OCI-M2 (cell line): ENCODE data around the gene MN1.

ENCODE experiments used
- DNase-seq: peaks from one replicate; lab custom pipeline; 2025; ENCODE audit not compliant: unreplicated experiment; lab: John Stamatoyannopoulos, UW

The MN1 gene

GRCh38 chr22:27719036-27719347 is 82.6 kb downstream of the MN1 start:
- DNase-seq: no peak

DNA sequence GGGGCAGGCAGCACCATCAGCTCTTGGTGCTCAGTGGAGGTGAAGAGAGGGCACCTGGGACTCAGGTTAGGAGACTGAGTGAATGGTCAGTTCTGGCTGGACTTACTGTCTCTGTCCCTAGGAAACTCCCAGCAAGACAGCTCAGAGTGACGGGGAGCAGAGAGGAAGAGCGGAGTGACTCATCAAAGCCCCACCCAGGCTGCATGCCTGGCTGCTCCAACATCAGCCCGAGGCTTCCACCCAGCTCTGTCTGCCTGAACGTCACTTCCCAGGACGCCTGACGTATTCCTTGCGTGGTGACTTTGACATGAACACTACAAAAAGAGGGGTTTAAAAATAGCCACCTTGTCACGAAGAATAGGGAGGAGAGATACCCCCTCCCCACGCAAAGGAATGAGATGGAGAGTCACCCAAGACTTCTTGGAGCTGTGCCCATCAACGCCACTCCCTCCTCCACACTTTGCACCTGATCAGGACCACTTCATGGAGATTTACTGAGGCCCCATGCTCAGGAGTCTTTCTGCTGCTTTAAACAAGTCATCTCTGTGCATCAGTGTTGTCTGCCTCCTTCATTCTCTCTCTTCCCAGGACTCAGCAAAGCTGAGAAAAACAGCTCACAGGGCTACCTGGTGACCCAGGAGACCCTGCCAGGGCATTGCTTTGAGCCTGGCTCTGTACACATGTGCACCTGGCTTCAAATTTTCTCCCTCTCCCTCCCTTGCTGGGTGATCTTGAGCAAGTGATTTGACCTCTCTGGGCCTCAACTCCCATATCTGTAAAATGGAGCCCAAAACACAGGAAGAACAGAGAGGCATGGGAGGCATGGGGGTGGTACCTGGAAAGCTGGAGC is 83.1 kb downstream of the MN1 start:
- DNase-seq: no peak

- no peak for DNase-seq
Observed at GRCh38 chr22:27717094-27717493, 84.5 kb downstream of the MN1 start.

- DNase-seq: no peak
Observed at GRCh38 chr22:27716074-27716473, 85.5 kb downstream of the MN1 start.

DNA sequence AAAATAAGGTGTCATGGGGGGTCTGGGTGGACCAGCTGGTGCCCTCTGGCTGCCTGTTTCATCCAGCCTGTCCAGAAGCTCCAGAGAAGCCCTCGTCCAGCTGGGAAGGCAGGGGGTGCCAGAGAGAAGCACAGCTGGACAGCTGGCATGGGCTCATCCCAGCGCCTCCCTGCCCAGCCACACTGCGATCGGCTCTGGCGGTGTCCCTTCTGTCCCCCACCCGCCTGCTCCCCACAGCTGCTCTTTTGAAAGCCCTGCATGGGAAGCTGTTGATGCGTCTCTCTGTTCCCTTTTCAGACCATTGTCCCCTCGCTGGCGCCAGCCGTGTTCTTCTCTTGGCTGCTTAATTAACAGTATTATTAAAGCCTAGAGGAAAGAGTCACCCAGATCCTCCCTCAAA is 86.5 kb downstream of the MN1 start:
- no peak for DNase-seq

DNA sequence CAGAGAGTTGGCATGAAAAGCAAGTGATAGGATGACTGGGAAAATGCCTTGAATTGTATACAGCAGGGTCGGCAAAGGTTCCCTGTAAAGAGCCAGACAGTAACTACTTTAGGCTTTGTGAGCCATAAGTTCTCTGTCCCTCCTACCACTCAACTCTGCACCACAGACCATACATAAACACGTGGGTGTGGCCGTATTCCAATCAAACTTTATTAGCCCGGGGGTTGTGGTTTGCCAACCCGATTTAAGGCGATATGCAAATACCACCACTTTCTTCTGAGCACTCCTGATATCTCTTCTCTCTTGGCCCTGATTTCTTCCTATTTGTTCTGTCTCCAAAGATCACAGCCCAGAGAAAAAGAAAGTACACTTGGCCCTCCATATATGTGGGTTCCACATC is 87.5 kb downstream of the MN1 start:
- no peak for DNase-seq

DNA sequence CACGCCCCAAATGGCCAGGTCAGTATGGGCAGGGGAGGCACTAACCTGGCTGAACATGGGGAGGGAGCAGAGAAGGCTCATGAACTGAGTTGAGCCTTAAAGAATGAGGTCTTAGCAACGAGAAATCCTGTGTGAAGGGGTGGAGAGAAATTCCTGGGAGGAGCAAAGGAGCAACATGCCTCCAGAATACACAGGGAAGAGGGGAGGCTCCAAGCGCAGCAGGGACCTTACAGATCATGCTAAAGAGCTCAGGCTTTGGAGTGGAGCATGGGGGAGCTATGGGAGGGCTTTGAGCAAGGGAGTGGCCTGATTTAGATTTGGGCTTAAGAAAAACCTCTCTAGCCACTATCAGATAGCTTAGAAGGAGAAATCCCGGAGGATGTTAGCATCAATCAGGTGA is 88.1 kb downstream of the MN1 start:
- no peak for DNase-seq

GRCh38 chr22:27711756-27712155 is 89.8 kb downstream of the MN1 start:
- no peak for DNase-seq

- no peak for DNase-seq
Observed at GRCh38 chr22:27711012-27711411, 90.5 kb downstream of the MN1 start.

- DNase-seq: no peak
Observed at GRCh38 chr22:27709919-27710675, 91.5 kb downstream of the MN1 start.

DNA sequence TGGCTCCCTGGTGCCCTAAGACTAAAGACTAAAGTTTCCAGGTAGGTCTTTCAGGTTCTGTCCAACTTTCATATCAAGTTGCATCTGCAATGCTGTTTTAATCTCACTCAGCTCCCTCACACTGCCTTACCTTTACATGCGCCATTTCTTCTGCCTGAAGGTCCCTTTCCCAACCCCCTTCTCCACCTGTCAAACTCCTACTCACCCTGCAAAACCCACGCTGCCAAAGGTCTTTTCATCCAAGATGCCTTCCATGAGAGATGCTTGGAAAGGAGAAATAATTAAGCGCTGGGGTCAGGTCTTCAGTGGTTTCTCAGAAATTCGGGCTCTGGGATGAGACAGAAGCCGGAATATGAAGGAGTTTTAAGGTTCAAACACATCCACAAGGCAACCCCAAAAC is 95.1 kb downstream of the MN1 start:
- DNase-seq: no peak

DNA sequence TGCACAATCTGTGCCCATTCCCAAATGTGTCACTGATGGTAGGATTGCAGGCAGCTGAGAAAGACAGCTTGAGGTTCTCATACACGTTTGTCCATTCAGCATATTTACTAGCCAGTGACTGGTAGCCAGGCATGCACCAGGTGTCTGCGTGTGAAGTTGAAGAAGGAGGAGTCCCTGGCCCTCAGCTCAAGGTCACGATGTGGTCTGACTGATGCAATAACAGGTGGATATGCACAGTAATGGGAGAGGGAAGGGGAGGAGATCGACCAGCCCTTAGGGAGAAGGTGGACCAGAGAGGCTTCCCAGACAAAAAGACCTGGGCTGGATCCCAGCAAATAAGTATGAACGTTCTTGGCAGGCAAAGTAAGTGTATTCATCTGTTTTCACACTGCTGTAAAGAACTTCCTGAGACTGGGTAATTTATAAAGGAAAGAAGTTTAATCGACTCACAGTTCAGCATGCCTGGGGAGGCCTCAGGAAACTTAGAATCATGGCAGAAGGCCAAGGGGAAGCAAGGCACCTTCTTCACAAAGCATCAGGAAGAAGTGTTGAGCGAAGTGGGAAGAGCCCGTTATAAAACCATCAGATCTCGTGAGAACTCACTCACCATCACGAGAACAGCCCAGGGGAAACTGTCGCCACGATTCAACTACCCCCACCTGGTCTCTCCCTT is 96.0 kb downstream of the MN1 start:
- DNase-seq: no peak

DNA sequence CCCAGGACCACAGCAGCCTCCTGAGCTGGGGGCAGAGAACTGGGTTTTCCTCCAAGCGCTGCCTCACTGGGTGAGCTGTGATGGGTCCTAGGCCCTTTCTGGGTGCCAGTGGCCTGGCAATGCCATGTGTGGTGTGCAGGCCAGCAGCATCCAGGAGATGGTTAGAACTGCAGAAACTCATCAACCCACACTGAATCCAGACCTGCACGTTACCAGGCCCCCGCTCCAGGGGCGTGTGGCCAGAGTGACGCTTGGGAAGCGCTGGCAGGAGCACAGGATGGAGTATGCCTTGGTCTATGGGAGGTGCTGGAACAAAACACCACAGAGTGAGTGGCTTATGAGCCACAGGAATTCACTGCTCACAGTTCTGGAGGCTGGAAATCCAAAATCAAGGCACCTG is 97.0 kb downstream of the MN1 start:
- DNase-seq: no peak

DNA sequence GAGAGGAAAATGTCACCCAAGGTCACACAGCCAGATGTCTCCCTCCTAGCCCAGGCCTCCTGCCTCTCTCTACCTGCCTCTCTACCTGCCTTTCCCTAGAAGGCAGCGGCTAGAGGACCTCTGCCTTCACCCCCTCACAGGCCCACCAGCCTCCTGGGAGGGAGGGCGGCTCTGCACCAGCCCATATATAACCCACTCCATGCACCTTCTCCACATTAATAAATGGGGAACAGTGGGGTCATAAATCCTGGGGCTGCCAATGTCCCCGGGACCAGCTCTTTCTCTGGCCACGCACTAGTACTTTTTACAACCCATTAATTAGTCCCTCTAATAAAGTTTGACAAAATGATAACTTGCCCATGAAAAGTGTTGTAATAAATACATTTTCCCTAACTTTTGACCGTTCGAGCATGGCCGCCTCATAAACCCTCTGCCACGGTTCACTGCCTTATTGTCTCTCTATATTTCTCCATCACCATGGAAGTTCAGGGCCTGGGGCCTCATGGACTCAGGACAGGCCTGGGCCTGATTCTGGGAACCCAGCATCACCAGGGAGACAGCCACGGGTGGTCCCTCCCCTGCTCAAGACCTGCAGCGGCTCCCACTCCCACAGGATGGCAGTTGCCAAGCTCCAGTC is 102.1 kb downstream of the MN1 start:
- no peak for DNase-seq

GRCh38 chr22:27698813-27699212 is 102.7 kb downstream of the MN1 start:
- DNase-seq: no peak
